B cell (primary cell): Measurements from ENCODE around the gene SIGMAR1.

Experiments used
- CTCF ChIP-seq: fragments of 200-600 bp; IDR thresholded peaks from one replicate; pipeline ENCODE4 v1.8.0; 2022; ENCODE audit warnings: antibody characterized with exemption, mild to moderate bottlenecking
- EZH2 ChIP-seq: IDR thresholded peaks from 2 replicates; pipeline ENCODE4 v1.6.1; 2012; ENCODE audit warnings: borderline replicate concordance, low read depth, mild to moderate bottlenecking, moderate library complexity, low read length; ENCODE audit not compliant: insufficient read depth, poor library complexity, severe bottlenecking

DNA sequence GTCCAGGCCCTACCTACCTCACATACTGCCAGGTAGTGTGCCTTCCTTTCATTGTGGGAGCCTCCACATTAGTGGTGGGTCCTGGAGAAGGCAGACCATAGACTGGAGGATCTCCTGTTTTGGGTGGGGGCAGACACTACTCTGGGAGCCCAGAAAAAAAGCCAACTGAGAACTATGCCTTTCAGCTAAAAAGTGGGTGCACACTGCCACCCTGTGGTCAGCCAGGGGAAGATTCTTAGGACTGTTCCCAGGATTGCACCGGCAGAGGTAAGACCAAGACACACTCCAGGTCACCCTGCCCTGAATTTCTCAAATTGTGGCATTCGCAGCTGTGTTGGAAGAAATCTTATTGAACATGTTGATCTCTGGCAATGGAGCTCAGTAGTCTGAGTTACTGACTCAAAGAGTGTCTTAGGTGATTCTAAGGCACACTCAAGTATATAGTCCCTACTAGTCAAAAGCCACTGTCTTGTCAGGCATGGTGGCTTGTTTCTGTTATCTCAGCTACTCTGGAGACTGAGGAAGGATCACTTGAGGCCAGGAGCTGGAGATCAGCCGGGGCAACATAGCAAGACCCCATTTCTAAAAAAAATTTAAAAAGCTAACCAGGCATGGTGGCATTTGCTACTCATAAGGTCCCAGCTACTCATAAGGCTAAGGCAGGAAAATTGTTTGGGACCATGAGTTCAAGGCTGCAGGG is 3.6 kb downstream of the SIGMAR1 start:
- TF ChIP-seq CTCF (peak; percentile 89), EZH2 (no peak)
